Measurements from ENCODE around the gene DAPK2.

DAPK2 gene

GRCh38 chr15:63922916-63923315 is 123.4 kb downstream of the DAPK2 start:
- TF ChIP-seq ARNTL (CRISPR knock-in tag; IDR thresholded peaks at IDR 0.05; ENCODE audit: borderline replicate concordance, low read depth) (no peak), PPARA (CRISPR knock-in tag; IDR thresholded peaks at IDR 0.05; ENCODE audit: borderline replicate concordance) (no peak), ZC3H10 (CRISPR knock-in tag; IDR thresholded peaks at IDR 0.05) (no peak), RARB (CRISPR knock-in tag; IDR thresholded peaks at IDR 0.05) (no peak), POU6F1 (CRISPR knock-in tag; IDR thresholded peaks at IDR 0.05; ENCODE audit: borderline replicate concordance, low read depth) (no peak), TCF4 (CRISPR knock-in tag; IDR thresholded peaks at IDR 0.05; ENCODE audit: borderline replicate concordance) (no peak), ISL1 (CRISPR knock-in tag; IDR thresholded peaks at IDR 0.05) (no peak)
- TF ChIP-seq, protein P1, sequence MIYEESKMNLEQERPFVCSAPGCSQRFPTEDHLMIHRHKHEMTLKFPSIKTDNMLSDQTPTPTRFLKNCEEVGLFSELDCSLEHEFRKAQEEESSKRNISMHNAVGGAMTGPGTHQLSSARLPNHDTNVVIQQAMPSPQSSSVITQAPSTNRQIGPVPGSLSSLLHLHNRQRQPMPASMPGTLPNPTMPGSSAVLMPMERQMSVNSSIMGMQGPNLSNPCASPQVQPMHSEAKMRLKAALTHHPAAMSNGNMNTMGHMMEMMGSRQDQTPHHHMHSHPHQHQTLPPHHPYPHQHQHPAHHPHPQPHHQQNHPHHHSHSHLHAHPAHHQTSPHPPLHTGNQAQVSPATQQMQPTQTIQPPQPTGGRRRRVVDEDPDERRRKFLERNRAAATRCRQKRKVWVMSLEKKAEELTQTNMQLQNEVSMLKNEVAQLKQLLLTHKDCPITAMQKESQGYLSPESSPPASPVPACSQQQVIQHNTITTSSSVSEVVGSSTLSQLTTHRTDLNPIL (CRISPR knock-in tag; IDR thresholded peaks at IDR 0.05; ENCODE audit: low read depth), result no peak
- TF ChIP-seq, protein P2, sequence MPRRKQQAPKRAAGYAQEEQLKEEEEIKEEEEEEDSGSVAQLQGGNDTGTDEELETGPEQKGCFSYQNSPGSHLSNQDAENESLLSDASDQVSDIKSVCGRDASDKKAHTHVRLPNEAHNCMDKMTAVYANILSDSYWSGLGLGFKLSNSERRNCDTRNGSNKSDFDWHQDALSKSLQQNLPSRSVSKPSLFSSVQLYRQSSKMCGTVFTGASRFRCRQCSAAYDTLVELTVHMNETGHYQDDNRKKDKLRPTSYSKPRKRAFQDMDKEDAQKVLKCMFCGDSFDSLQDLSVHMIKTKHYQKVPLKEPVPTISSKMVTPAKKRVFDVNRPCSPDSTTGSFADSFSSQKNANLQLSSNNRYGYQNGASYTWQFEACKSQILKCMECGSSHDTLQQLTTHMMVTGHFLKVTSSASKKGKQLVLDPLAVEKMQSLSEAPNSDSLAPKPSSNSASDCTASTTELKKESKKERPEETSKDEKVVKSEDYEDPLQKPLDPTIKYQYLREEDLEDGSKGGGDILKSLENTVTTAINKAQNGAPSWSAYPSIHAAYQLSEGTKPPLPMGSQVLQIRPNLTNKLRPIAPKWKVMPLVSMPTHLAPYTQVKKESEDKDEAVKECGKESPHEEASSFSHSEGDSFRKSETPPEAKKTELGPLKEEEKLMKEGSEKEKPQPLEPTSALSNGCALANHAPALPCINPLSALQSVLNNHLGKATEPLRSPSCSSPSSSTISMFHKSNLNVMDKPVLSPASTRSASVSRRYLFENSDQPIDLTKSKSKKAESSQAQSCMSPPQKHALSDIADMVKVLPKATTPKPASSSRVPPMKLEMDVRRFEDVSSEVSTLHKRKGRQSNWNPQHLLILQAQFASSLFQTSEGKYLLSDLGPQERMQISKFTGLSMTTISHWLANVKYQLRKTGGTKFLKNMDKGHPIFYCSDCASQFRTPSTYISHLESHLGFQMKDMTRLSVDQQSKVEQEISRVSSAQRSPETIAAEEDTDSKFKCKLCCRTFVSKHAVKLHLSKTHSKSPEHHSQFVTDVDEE (CRISPR knock-in tag; IDR thresholded peaks at IDR 0.05), result no peak

GRCh38 chr15:63922261-63922904 is 123.9 kb downstream of the DAPK2 start:
- no peak for ATAC-seq
- TF ChIP-seq ZNF8 (CRISPR knock-in tag; IDR thresholded peaks at IDR 0.05), result no peak
- no peak for TF ChIP-seq ZC3H10 (CRISPR knock-in tag; IDR thresholded peaks at IDR 0.05)
- TF ChIP-seq, protein P1 (CRISPR knock-in tag; IDR thresholded peaks at IDR 0.05; ENCODE audit: low read depth), result no peak
- TF ChIP-seq RARB (CRISPR knock-in tag; IDR thresholded peaks at IDR 0.05), result no peak
- no peak for TF ChIP-seq BACH2 (CRISPR knock-in tag; IDR thresholded peaks at IDR 0.05; ENCODE audit: borderline replicate concordance)
- TF ChIP-seq, protein P2 (CRISPR knock-in tag; IDR thresholded peaks at IDR 0.05), result no peak
- no peak for TF ChIP-seq ISL1 (CRISPR knock-in tag; IDR thresholded peaks at IDR 0.05)
- TF ChIP-seq TOX (CRISPR knock-in tag; IDR thresholded peaks at IDR 0.05; ENCODE audit: borderline replicate concordance), result no peak
- TF ChIP-seq OSR1 (CRISPR knock-in tag; IDR thresholded peaks at IDR 0.05), result no peak
- no peak for TF ChIP-seq PPARA (CRISPR knock-in tag; IDR thresholded peaks at IDR 0.05; ENCODE audit: borderline replicate concordance)

More at GRCh38 chr15:63922916-63923315, 123.4 kb downstream of the DAPK2 start:
- no peak for ATAC-seq

- TF ChIP-seq ARNTL (CRISPR knock-in tag; IDR thresholded peaks at IDR 0.05; ENCODE audit: borderline replicate concordance, low read depth) (no peak), ZNF565 (CRISPR knock-in tag; conservative IDR thresholded peaks at IDR 0.05; ENCODE audit: low read depth) (no peak), POU6F1 (CRISPR knock-in tag; IDR thresholded peaks at IDR 0.05; ENCODE audit: borderline replicate concordance, low read depth) (no peak), TOX (CRISPR knock-in tag; IDR thresholded peaks at IDR 0.05; ENCODE audit: borderline replicate concordance) (no peak), BACH2 (CRISPR knock-in tag; IDR thresholded peaks at IDR 0.05; ENCODE audit: borderline replicate concordance) (no peak), RARB (CRISPR knock-in tag; IDR thresholded peaks at IDR 0.05) (no peak), TCF4 (CRISPR knock-in tag; IDR thresholded peaks at IDR 0.05; ENCODE audit: borderline replicate concordance) (no peak), PATZ1 (CRISPR knock-in tag; IDR thresholded peaks at IDR 0.05; ENCODE audit: borderline replicate concordance) (no peak), ZNF8 (CRISPR knock-in tag; IDR thresholded peaks at IDR 0.05) (no peak), OSR1 (CRISPR knock-in tag; IDR thresholded peaks at IDR 0.05) (no peak), CSRNP3 (CRISPR knock-in tag; IDR thresholded peaks at IDR 0.05) (no peak)
- ATAC-seq, result no peak
Measured at GRCh38 chr15:63920504-63921175, 125.6 kb downstream of the DAPK2 start.
